Neural cell (in vitro differentiated cells): ENCODE measurements around the gene GDI1.

ENCODE experiments used
- POLR2AphosphoS5 ChIP-seq: IDR thresholded peaks from 2 replicates; pipeline ENCODE4 v1.6.1; 2012
- RAD21 ChIP-seq: fragments of 450-650 bp; conservative IDR thresholded peaks from 2 replicates; pipeline ENCODE4 v1.6.1; 2014; ENCODE audit warnings: antibody characterized with exemption, mild to moderate bottlenecking, moderate library complexity
- SMC3 ChIP-seq: fragments of 450-650 bp; conservative IDR thresholded peaks from 2 replicates; pipeline ENCODE4 v1.6.1; 2014; ENCODE audit warnings: antibody characterized with exemption, mild to moderate bottlenecking, moderate library complexity; ENCODE audit not compliant: poor library complexity
- TF ChIP-seq, protein P1 (sequence below): fragments of 450-650 bp; IDR thresholded peaks from 2 replicates; pipeline ENCODE4 v1.5.1; 2014; ENCODE audit warnings: antibody characterized with exemption, mild to moderate bottlenecking, moderate library complexity; ENCODE audit not compliant: poor library complexity, severe bottlenecking

DNA sequence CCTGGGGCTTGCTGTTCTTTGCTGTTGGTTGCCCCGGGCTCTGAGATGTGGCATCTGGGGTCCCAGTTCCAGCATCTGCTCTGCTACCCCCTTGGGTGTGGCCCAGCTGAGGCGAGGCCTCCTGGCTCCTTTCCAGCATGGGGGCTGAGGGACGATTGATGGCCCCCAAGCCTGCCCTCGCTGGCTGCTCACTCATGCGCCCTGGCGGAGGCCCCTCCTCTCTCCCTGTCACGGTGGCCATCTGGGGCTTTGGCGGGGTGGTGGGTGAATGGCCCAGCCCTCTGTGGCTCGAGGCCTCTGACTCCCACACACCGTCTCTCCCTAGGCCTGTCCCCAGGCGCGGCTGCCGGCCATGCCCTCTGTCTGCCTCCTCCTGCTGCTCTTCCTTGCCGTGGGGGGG, 22.9 kb downstream of the GDI1 start:
- TF ChIP-seq, protein P1, sequence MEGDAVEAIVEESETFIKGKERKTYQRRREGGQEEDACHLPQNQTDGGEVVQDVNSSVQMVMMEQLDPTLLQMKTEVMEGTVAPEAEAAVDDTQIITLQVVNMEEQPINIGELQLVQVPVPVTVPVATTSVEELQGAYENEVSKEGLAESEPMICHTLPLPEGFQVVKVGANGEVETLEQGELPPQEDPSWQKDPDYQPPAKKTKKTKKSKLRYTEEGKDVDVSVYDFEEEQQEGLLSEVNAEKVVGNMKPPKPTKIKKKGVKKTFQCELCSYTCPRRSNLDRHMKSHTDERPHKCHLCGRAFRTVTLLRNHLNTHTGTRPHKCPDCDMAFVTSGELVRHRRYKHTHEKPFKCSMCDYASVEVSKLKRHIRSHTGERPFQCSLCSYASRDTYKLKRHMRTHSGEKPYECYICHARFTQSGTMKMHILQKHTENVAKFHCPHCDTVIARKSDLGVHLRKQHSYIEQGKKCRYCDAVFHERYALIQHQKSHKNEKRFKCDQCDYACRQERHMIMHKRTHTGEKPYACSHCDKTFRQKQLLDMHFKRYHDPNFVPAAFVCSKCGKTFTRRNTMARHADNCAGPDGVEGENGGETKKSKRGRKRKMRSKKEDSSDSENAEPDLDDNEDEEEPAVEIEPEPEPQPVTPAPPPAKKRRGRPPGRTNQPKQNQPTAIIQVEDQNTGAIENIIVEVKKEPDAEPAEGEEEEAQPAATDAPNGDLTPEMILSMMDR = no peak
- TF ChIP-seq POLR2AphosphoS5 (no peak), RAD21 (no peak), SMC3 (no peak)
